ENCODE measurements around the gene P2RY8.
A peak's percentile ranks its signal among the peaks of the same experiment; 100 is the strongest.

- peak; percentile 89 for TF ChIP-seq CTCF (IDR thresholded peaks at IDR 0.05; ENCODE audit: low read depth, low read length, poor library complexity, severe bottlenecking)
- no peak for TF ChIP-seq EZH2phosphoT487 (IDR thresholded peaks at IDR 0.05; ENCODE audit: borderline replicate concordance, low read length)
Observed at GRCh38 chrX:1453951-1454785, 82.8 kb downstream of the P2RY8 start.

Measured in DOHH2 (cell line).